Measurements from ENCODE around the gene MRPS12. TPM values are rescaled to one million over a fixed set of nuclear protein-coding genes. Genes with fewer than 3 reads are reported as not detected.
"Not testable (repeated sequence)": the region's sequence is repeated elsewhere in the genome, so short reads cannot be mapped to it uniquely, and the experiment has no call there.

MRPS12 gene
- total RNA-seq, 1 experiment from 2014 or later, result 61.2 TPM

GRCh38 chr19:38939957-38940356, 9.2 kb downstream of the MRPS12 start:
- no peak for DNase-seq (ENCODE audit: low read depth)

- not testable (repeated sequence) for DNase-seq (ENCODE audit: low read depth)
Measured at GRCh38 chr19:38941466-38941865, 10.7 kb downstream of the MRPS12 start.

- no peak for DNase-seq (ENCODE audit: low read depth)
Measured at GRCh38 chr19:38941979-38942378, 11.2 kb downstream of the MRPS12 start.

- DNase-seq (ENCODE audit: low read depth), result no peak
Measured at GRCh38 chr19:38942471-38943181, 11.9 kb downstream of the MRPS12 start.

- no peak for DNase-seq (ENCODE audit: low read depth)
Measured at GRCh38 chr19:38944981-38945506, 14.3 kb downstream of the MRPS12 start.

- no peak for DNase-seq (ENCODE audit: low read depth)
Measured at GRCh38 chr19:38945562-38946228, 15.0 kb downstream of the MRPS12 start.

GRCh38 chr19:38946229-38947010, 15.7 kb downstream of the MRPS12 start:
- DNase-seq (ENCODE audit: low read depth), result no peak

GRCh38 chr19:38949580-38950367, 19.0 kb downstream of the MRPS12 start:
- peak; percentile 67 for DNase-seq (ENCODE audit: low read depth)

GRCh38 chr19:38951187-38951586, 20.4 kb downstream of the MRPS12 start:
- DNase-seq (ENCODE audit: low read depth), result no peak

- no peak for DNase-seq (ENCODE audit: low read depth)
Measured at GRCh38 chr19:38952395-38953165, 21.8 kb downstream of the MRPS12 start.

GRCh38 chr19:38953677-38954076, 22.9 kb downstream of the MRPS12 start:
- no peak for DNase-seq (ENCODE audit: low read depth)

- no peak for DNase-seq (ENCODE audit: low read depth)
Measured at GRCh38 chr19:38956264-38956663, 25.5 kb downstream of the MRPS12 start.

GRCh38 chr19:38958301-38958700, 27.6 kb downstream of the MRPS12 start:
- no peak for DNase-seq (ENCODE audit: low read depth)

GRCh38 chr19:38959618-38960017, 28.9 kb downstream of the MRPS12 start:
- DNase-seq (ENCODE audit: low read depth), result no peak

GRCh38 chr19:38964738-38965137, 34.0 kb downstream of the MRPS12 start:
- no peak for DNase-seq (ENCODE audit: low read depth)

- DNase-seq (ENCODE audit: low read depth), result not testable (repeated sequence)
Measured at GRCh38 chr19:38966149-38966548, 35.4 kb downstream of the MRPS12 start.

GRCh38 chr19:38970664-38971532, 40.2 kb downstream of the MRPS12 start:
- DNase-seq (ENCODE audit: low read depth), result no peak

GRCh38 chr19:38971672-38972071, 40.9 kb downstream of the MRPS12 start:
- DNase-seq (ENCODE audit: low read depth), result no peak

- no peak for DNase-seq (ENCODE audit: low read depth)
Measured at GRCh38 chr19:38974624-38975213, 44.0 kb downstream of the MRPS12 start.

Data from RPMI7951 (cell line).